ENCODE results near the gene CALN1. TPM values are rescaled to one million over a fixed set of nuclear protein-coding genes. Genes with fewer than 3 reads are reported as not detected.

The CALN1 gene
- total and polyA plus RNA-seq, 9 of the 15 experiments (the other 6 are each of a cell fraction or from before 2014, with no cell fraction given): 1.4 to 7.5 (median 3.3) TPM

- no peak for TF ChIP-seq ARID3B (CRISPR knock-in tag; IDR thresholded peaks at IDR 0.05; ENCODE audit: borderline replicate concordance)
Measured at GRCh38 chr7:72406820-72407403, 5.2 kb downstream of the CALN1 start (continued).

- TF ChIP-seq ZNF766 (CRISPR knock-in tag; conservative IDR thresholded peaks at IDR 0.05) (no peak), BRCA1 (IDR thresholded peaks at IDR 0.05) (no peak), BRCA1 (CRISPR knock-in tag; IDR thresholded peaks at IDR 0.05) (no peak), MTA3 (IDR thresholded peaks at IDR 0.05; ENCODE audit: borderline replicate concordance) (no peak), ARNT (IDR thresholded peaks at IDR 0.05) (no peak)
- TF ChIP-seq, protein P1, sequence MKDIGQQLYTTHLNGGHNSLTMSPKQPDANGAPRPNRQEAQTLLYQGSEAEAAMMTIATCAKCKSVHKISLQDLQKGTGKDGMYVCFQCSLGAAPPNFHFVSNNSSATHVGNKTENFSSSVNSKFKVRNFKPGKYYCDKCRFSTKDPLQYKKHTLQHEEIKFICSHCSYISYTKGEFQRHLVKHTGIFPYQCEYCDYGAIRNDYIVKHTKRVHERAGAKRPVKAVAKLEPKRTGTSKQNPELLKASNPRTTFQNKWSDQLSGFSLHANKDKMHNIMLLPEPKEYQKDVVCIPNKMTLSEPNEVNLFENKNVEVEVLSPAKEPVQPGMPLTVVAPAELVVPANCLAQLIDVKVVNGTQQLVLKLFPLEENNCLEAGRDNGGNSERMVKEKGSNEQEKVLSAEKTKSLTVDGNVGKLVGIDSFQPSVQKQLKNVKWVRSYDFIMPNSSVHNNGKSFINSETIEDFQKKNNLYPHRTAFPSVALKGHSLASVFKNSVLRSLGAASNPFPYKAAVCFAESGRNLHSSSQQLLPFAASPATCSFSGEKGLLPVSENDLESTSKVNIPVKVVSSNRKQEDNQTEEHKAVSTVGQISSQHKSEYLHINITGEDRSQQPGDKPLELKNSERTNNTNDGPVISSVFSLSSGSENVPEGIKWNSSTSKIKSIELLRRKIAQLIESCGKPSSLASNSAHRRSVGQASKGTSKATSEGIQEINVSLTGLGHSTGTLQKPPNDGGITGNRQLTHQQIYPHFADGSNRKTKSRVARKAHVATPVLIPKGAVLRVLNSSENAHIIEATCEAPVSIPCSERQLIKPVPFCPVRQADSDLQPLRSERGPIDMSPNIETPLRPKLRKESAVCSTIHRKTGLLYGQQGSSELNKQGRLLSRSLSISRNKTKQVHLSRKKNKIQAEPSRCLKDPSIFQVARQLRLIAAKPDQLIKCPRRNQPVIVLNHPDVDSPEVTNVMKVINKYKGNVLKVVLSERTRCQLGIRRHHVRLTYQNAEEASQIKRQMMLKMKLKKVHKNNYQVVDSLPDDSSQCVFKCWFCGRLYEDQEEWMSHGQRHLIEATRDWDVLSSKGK (CRISPR knock-in tag; IDR thresholded peaks at IDR 0.05): no peak
- H2AFZ ChIP-seq (ENCODE audit: low read depth, low read length): no peak overlapping the region
- POLR2A ChIA-PET: interaction anchor here (0.5 to 1.2 kb wide), 5 partner anchors 9 to 540 kb away, joined by 3 to 5 read pairs (median 3); no protein-coding TSS in a partner anchor
- H3K9me3 ChIP-seq (replicated peaks; ENCODE audit: control insufficient read depth, insufficient read depth, low read depth, low read length): no peaks in the 10 kb centered on the region
- intact Hi-C loops (cut with micrococcal nuclease) (no loop called here), in situ Hi-C loops (cut with MboI) (no loop called here)
- no peaks in the 10 kb centered on the region for H3K9me1 ChIP-seq (ENCODE audit: control insufficient read depth, insufficient read depth, low read length)
- H3K4me3 ChIP-seq: no peak overlapping the region
- ATAC-seq: peak; percentile 31; the same call in 2 of the 3 replicates
- H3K36me3 ChIP-seq (ENCODE audit: control insufficient read depth, insufficient read depth, low read length): no peaks in the 10 kb centered on the region; the same call in 2 of the 3 replicates
- FAIRE-seq: no peak
- WGBS (ENCODE audit: insufficient coverage, low coverage, missing lambda C conversion rate): 4% methylated on average over 15 of the region's 15 CpGs
- 0 out of 3 replicates have a peak, but pooled peaks cover 4% of the 10 kb centered on the region for H3K79me2 ChIP-seq (ENCODE audit: control insufficient read depth, insufficient read depth, low read length)
- H3K4me1 ChIP-seq (replicated peaks in 1 of 2; ENCODE audit: control insufficient read depth in 2 of 2, insufficient read depth in 2 of 2, low read length in 2 of 2): peaks cover 0 to 4% of the 10 kb centered on the region in 2 experiments; a peak in 3 of 5 replicates
- peaks cover 9 to 31% of the 10 kb centered on the region in 2 experiments; a peak in 4 of 5 replicates for H3K27me3 ChIP-seq (ENCODE audit: control insufficient read depth in 2 of 2, insufficient read depth in 2 of 2, low read length in 2 of 2)
- H3K9ac ChIP-seq (ENCODE audit: insufficient read depth in 1 of 2, low read depth in 2 of 2, low read length in 2 of 2): 0 out of 4 replicates have a peak overlapping the region, but pooled peaks of 1 of the 2 experiments have one; percentile 36
- no peak overlapping the region for H3K27ac ChIP-seq (ENCODE audit: extremely low read depth, low read depth, low read length)
- no TSS peak for BruUV-seq (replicated peaks)
- no peak overlapping the region; the same call in 1 of the 2 replicates for H3K4me2 ChIP-seq (ENCODE audit: insufficient read depth, low read length)
- CTCF ChIA-PET (ENCODE audit: low intra/inter-chr PET ratio): no interaction called here
- no peaks in the 10 kb centered on the region; the same call in 1 of the 2 replicates for H4K20me1 ChIP-seq (replicated peaks; ENCODE audit: control insufficient read depth, insufficient read depth, low read length)
- DNase-seq (ENCODE audit: extremely low read depth in 1 of 4, low spot score in 3 of 4): no peak
Measured at GRCh38 chr7:72405871-72406270, 6.3 kb downstream of the CALN1 start.
